HepG2 (cell line): ENCODE results near the gene ATP6V0A1. TPM values are rescaled to one million over a fixed set of nuclear protein-coding genes. Genes with fewer than 3 reads are reported as not detected.

Experiments used
- CCAR2 ChIP-seq: fragments of 200-400 bp; formaldehyde crosslinking; optimal IDR thresholded peaks from 2 replicates; pipeline ENCODE3; 2018; ENCODE audit warnings: low read depth, mild to moderate bottlenecking, low read length, moderate library complexity
- ELF4 ChIP-seq: sonication (generic); formaldehyde crosslinking; IDR thresholded peaks from 2 replicates; pipeline ENCODE4 v1.5.0; 2020; ENCODE audit warnings: missing genetic modification reagents, mild to moderate bottlenecking, moderate library complexity, borderline replicate concordance
- JUNB ChIP-seq: sonication (generic); formaldehyde crosslinking; IDR thresholded peaks from 2 replicates; pipeline ENCODE4 v1.8.0; 2022; ENCODE audit warnings: missing genetic modification reagents, mild to moderate bottlenecking, borderline replicate concordance
- MATR3 ChIP-seq: sonication (generic); formaldehyde crosslinking; IDR thresholded peaks from 2 replicates; pipeline ENCODE4 v1.4.0; 2020; ENCODE audit warnings: missing genetic modification reagents
- NCOR1 ChIP-seq: fragments of 200-600 bp; sonication (generic); IDR thresholded peaks from 2 replicates; pipeline ENCODE4 v1.7.0; 2017; ENCODE audit warnings: antibody characterized with exemption, low read length, borderline replicate concordance
- SKIL ChIP-seq: sonication (generic); formaldehyde crosslinking; IDR thresholded peaks from 2 replicates; pipeline ENCODE4 v1.8.0; 2022; ENCODE audit warnings: missing genetic modification reagents, mild to moderate bottlenecking, moderate library complexity, borderline replicate concordance
- TIGD3 ChIP-seq: sonication (generic); formaldehyde crosslinking; IDR thresholded peaks from 2 replicates; pipeline ENCODE4 v1.5.1; 2020; ENCODE audit warnings: mild to moderate bottlenecking, missing genetic modification reagents, borderline replicate concordance
- YEATS2 ChIP-seq: sonication (generic); formaldehyde crosslinking; IDR thresholded peaks from 2 replicates; pipeline ENCODE4 v1.4.0; 2020; ENCODE audit warnings: missing genetic modification reagents, borderline replicate concordance
- ZBTB42 ChIP-seq: sonication (generic); formaldehyde crosslinking; IDR thresholded peaks from 2 replicates; pipeline ENCODE4 v1.5.0; 2020; ENCODE audit warnings: mild to moderate bottlenecking, missing genetic modification reagents
- ZBTB7B ChIP-seq: sonication (generic); formaldehyde crosslinking; IDR thresholded peaks from 2 replicates; pipeline ENCODE4 v1.4.0; 2020; ENCODE audit warnings: missing genetic modification reagents
- ZNF547 ChIP-seq: sonication (generic); formaldehyde crosslinking; IDR thresholded peaks from 2 replicates; pipeline ENCODE4 v1.5.1; 2020; ENCODE audit warnings: mild to moderate bottlenecking, missing genetic modification reagents
- ZNF574 ChIP-seq: sonication (generic); formaldehyde crosslinking; IDR thresholded peaks from 2 replicates; pipeline ENCODE4 v1.4.0; 2020; ENCODE audit warnings: missing genetic modification reagents
- ZNF616 ChIP-seq: sonication (generic); formaldehyde crosslinking; IDR thresholded peaks from 2 replicates; pipeline ENCODE4 v1.5.0; 2020; ENCODE audit warnings: low read depth, mild to moderate bottlenecking, missing genetic modification reagents
- ZNF644 ChIP-seq: IDR thresholded peaks from 2 replicates; pipeline ENCODE4 v1.6.1; 2016; ENCODE audit warnings: low read depth
- ZNF672 ChIP-seq: sonication (generic); formaldehyde crosslinking; IDR thresholded peaks from 2 replicates; pipeline ENCODE4 v1.8.1; 2022; ENCODE audit warnings: missing genetic modification reagents
- polyA plus RNA-seq, 8 experiments: library from polyadenylated mRNA; depleted of rRNA in 3 of 8; stranded (reverse) in 7 of 8; unstranded in 1 of 8; fragments of >200 nt; fragmentation: Illumina TruSeq in 4 of 8; extraction: Trizol in 4 of 8; gene quantifications; 2 replicates each; pipeline versions ENCODE4 v1.2.1 to v1.2.3, GENCODE V29; 2011 to 2016; ENCODE audit warnings: low read depth in 4 of 8, missing spikeins in 1 of 8, mixed read lengths in 1 of 8; ENCODE audit not compliant: insufficient read depth in 1 of 8
- total RNA-seq, 5 experiments: library from RNA; depleted of rRNA; stranded (reverse); fragments of >200 nt; fragmentation: Illumina TruSeq; extraction: Trizol; gene quantifications; 2 replicates each; pipeline ENCODE4 v1.2.3, GENCODE V29; 2016; ENCODE audit warnings: low read depth in 1 of 5
- TF ChIP-seq, protein P1 (sequence below): sonication (generic); formaldehyde crosslinking; IDR thresholded peaks from 2 replicates; pipeline ENCODE4 v1.9.0; 2021; ENCODE audit warnings: missing genetic modification reagents, borderline replicate concordance
- TF ChIP-seq, protein P2 (sequence below): sonication (generic); formaldehyde crosslinking; IDR thresholded peaks from 2 replicates; pipeline ENCODE4 v1.4.0; 2020; ENCODE audit warnings: missing genetic modification reagents, mild to moderate bottlenecking, borderline replicate concordance

Gene ATP6V0A1
- total and polyA plus RNA-seq, 2 of the 13 experiments (the other 11 are each of a cell fraction or from before 2014, with no cell fraction given), result 27.9 to 54.1 TPM

GRCh38 chr17:42527932-42528331 is 69.3 kb downstream of the ATP6V0A1 start (continued):
- TF ChIP-seq, protein P1, sequence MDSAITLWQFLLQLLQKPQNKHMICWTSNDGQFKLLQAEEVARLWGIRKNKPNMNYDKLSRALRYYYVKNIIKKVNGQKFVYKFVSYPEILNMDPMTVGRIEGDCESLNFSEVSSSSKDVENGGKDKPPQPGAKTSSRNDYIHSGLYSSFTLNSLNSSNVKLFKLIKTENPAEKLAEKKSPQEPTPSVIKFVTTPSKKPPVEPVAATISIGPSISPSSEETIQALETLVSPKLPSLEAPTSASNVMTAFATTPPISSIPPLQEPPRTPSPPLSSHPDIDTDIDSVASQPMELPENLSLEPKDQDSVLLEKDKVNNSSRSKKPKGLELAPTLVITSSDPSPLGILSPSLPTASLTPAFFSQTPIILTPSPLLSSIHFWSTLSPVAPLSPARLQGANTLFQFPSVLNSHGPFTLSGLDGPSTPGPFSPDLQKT, result no peak
- no peak for TF ChIP-seq ZBTB7B (CRISPR knock-in tag)
- no peak for TF ChIP-seq JUNB (CRISPR knock-in tag)
- 0 out of 2 replicates have a peak, but pooled peaks have one; percentile 22 for TF ChIP-seq SKIL (CRISPR knock-in tag)
- no peak for TF ChIP-seq ZNF672 (CRISPR knock-in tag)
- TF ChIP-seq ELF4 (CRISPR knock-in tag), result no peak
- peak; percentile 17; the same call in 1 of the 2 replicates for TF ChIP-seq NCOR1
- TF ChIP-seq ZNF644 (CRISPR knock-in tag), result 0 out of 2 replicates have a peak, but pooled peaks have one; percentile 12
- no peak for TF ChIP-seq TIGD3 (CRISPR knock-in tag)
- no peak for TF ChIP-seq ZBTB42 (CRISPR knock-in tag)
- no peak for TF ChIP-seq MATR3 (CRISPR knock-in tag)
- TF ChIP-seq YEATS2 (CRISPR knock-in tag), result no peak
- TF ChIP-seq CCAR2, result no peak
- no peak for TF ChIP-seq ZNF574 (CRISPR knock-in tag)
- no peak for TF ChIP-seq ZNF547 (CRISPR knock-in tag)
- TF ChIP-seq, protein P2, sequence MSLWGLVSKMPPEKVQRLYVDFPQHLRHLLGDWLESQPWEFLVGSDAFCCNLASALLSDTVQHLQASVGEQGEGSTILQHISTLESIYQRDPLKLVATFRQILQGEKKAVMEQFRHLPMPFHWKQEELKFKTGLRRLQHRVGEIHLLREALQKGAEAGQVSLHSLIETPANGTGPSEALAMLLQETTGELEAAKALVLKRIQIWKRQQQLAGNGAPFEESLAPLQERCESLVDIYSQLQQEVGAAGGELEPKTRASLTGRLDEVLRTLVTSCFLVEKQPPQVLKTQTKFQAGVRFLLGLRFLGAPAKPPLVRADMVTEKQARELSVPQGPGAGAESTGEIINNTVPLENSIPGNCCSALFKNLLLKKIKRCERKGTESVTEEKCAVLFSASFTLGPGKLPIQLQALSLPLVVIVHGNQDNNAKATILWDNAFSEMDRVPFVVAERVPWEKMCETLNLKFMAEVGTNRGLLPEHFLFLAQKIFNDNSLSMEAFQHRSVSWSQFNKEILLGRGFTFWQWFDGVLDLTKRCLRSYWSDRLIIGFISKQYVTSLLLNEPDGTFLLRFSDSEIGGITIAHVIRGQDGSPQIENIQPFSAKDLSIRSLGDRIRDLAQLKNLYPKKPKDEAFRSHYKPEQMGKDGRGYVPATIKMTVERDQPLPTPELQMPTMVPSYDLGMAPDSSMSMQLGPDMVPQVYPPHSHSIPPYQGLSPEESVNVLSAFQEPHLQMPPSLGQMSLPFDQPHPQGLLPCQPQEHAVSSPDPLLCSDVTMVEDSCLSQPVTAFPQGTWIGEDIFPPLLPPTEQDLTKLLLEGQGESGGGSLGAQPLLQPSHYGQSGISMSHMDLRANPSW, result no peak
- no peak for TF ChIP-seq ZNF616 (CRISPR knock-in tag)
